K562 (cell line): ENCODE results near the gene STARD13. TPM values are rescaled to one million over a fixed set of nuclear protein-coding genes. Genes with fewer than 3 reads are reported as not detected.

Experiments used
- ATAC-seq: fragments of 200-7000 bp; cut with Tn5 transposase; 3 replicates; pipeline ENCODE4 v1.9.1; 2020; ENCODE audit warnings: moderate library complexity
- BruUV-seq: library from RNA; stranded (reverse); fragments of 400-500 nt; replicated peaks from 2 replicates; lab custom pipeline; 2021; lab: Mats Ljungman, UMichigan
- CTCF ChIA-PET: fragments of 300-600 bp; formaldehyde crosslinking; extraction: SDS; loops from one replicate; lab custom pipeline; 2021; ENCODE audit warnings: low intra/inter-chr PET ratio; lab: Yijun Ruan, JAX
- POLR2A ChIA-PET: fragments of 300-600, 350-650 bp; sonication (Branson Sonifier 250); formaldehyde crosslinking; extraction: SDS; loops from one replicate; lab custom pipeline; 2021; ENCODE audit warnings: antibody characterized with exemption, inconsistent platforms; lab: Yijun Ruan, JAX
- DNase-seq, 4 experiments: peaks; one replicate each; pipeline versions ENCODE4 v3.0.0 to v3.0.0-alpha.2; 2011 to 2018; ENCODE audit warnings: low spot score in 3 of 4, mixed read lengths in 3 of 4; ENCODE audit errors: extremely low read depth in 1 of 4
- FAIRE-seq: peaks from 2 replicates; lab custom pipeline; 2011; peaks lifted over from hg19 to GRCh38; lab: Jason Lieb, UNC
- H2AFZ ChIP-seq: 2 replicates; pipeline ENCODE4 v1.6.0; 2011; ENCODE audit warnings: low read depth, low read length, control low read depth, inconsistent platforms
- H3K27ac ChIP-seq: fragments of 200-600 bp; 3 replicates; pipeline ENCODE4 v1.8.0; 2011; ENCODE audit warnings: low read depth, mild to moderate bottlenecking, control low read depth, inconsistent platforms, low read length, moderate library complexity, mixed read lengths; ENCODE audit errors: extremely low read depth
- H3K27me3 ChIP-seq, 2 experiments: fragments of 300-600 bp in 1 of 2; 2 replicates in 1 of 2; 3 replicates in 1 of 2; pipeline versions ENCODE4 v1.6.0 to v1.8.0; 2011; ENCODE audit warnings: inconsistent platforms in 2 of 2, low read length in 2 of 2, mild to moderate bottlenecking in 1 of 2, mixed read lengths in 1 of 2, moderate library complexity in 1 of 2; ENCODE audit not compliant: control insufficient read depth in 2 of 2, insufficient read depth in 2 of 2
- H3K36me3 ChIP-seq: fragments of 300-600 bp; 3 replicates; pipeline ENCODE4 v1.8.0; 2011; ENCODE audit warnings: mild to moderate bottlenecking, low read length, inconsistent platforms; ENCODE audit not compliant: control insufficient read depth, insufficient read depth
- H3K4me1 ChIP-seq, 2 experiments: fragments of 200-600 bp in 1 of 2; replicated peaks in 1 of 2; 2 replicates in 1 of 2; 3 replicates in 1 of 2; pipeline versions ENCODE4 v1.5.1 to v1.8.0; 2011; ENCODE audit warnings: inconsistent platforms in 2 of 2, low read length in 2 of 2, mild to moderate bottlenecking in 1 of 2, mixed read lengths in 1 of 2, moderate library complexity in 1 of 2; ENCODE audit not compliant: control insufficient read depth in 2 of 2, insufficient read depth in 2 of 2
- H3K4me2 ChIP-seq: 2 replicates; pipeline ENCODE4 v1.6.1; 2011; ENCODE audit warnings: low read length, control low read depth, inconsistent platforms, mixed read lengths; ENCODE audit not compliant: insufficient read depth
- H3K4me3 ChIP-seq: fragments of 200-600 bp; sonication (generic), shearing (Covaris generic); 2 replicates; pipeline ENCODE4 v1.5.1; 2016; ENCODE audit warnings: control low read depth, inconsistent platforms
- H3K79me2 ChIP-seq: fragments of 200-600 bp; 3 replicates; pipeline ENCODE4 v1.8.0; 2011; ENCODE audit warnings: low read length, inconsistent platforms; ENCODE audit not compliant: control insufficient read depth, insufficient read depth
- H3K9ac ChIP-seq, 2 experiments: 2 replicates each; pipeline versions ENCODE4 v1.6.0 to v1.6.1; 2011; ENCODE audit warnings: low read depth in 2 of 2, low read length in 2 of 2, control low read depth in 1 of 2, inconsistent platforms in 1 of 2, mild to moderate bottlenecking in 1 of 2, mixed read lengths in 1 of 2; ENCODE audit not compliant: insufficient read depth in 1 of 2
- H3K9me1 ChIP-seq: one replicate; pipeline ENCODE4 v1.6.0; 2011; ENCODE audit warnings: inconsistent platforms, mild to moderate bottlenecking, low read length, moderate library complexity; ENCODE audit not compliant: control insufficient read depth, insufficient read depth
- H3K9me3 ChIP-seq: replicated peaks from 2 replicates; pipeline ENCODE4 v1.5.1; 2011; ENCODE audit warnings: low read depth, low read length, inconsistent platforms; ENCODE audit not compliant: control insufficient read depth, insufficient read depth
- H4K20me1 ChIP-seq: replicated peaks from 2 replicates; pipeline ENCODE4 v1.6.1; 2011; ENCODE audit warnings: low read length, inconsistent platforms, mixed read lengths; ENCODE audit not compliant: control insufficient read depth, insufficient read depth
- CBX2 ChIP-seq: fragments of 200-600 bp; sonication (generic); IDR thresholded peaks from one replicate; pipeline ENCODE4 v1.6.1; 2012; ENCODE audit warnings: mild to moderate bottlenecking, low read length, inconsistent platforms; ENCODE audit not compliant: insufficient read depth, poor library complexity, severe bottlenecking
- CCNT2 ChIP-seq: IDR thresholded peaks from 2 replicates; pipeline ENCODE4 v1.6.1; 2011; ENCODE audit warnings: borderline replicate concordance, low read depth, mild to moderate bottlenecking, moderate library complexity, mixed read lengths, low read length; ENCODE audit not compliant: insufficient read length; ENCODE audit errors: extremely low read depth
- HOXB6 ChIP-seq: fragments of 250-450 bp; sonication (Bioruptor Pico); IDR thresholded peaks from 2 replicates; pipeline ENCODE4 v1.5.1; 2022; ENCODE audit warnings: mild to moderate bottlenecking, borderline replicate concordance
- IFI16 ChIP-seq: fragments of 250-450 bp; sonication (Bioruptor Pico); IDR thresholded peaks from 2 replicates; pipeline ENCODE4 v2.1.2; 2022; ENCODE audit warnings: mild to moderate bottlenecking, inconsistent platforms
- JUNB ChIP-seq: fragments of 450-650 bp; formaldehyde crosslinking; conservative IDR thresholded peaks from 2 replicates; pipeline ENCODE4 v1.4.0; 2020; ENCODE audit warnings: mild to moderate bottlenecking
- MYC ChIP-seq, 2 experiments: fragments of 250-450 bp in 1 of 2; sonication (Bioruptor Pico) in 1 of 2; IDR thresholded peaks; 2 replicates each; pipeline versions ENCODE4 v1.5.1 to v1.6.1; 2012 to 2021; ENCODE audit warnings: low read depth in 2 of 2, borderline replicate concordance in 1 of 2, improper control_type of control experiment in 1 of 2, low read length in 1 of 2, mild to moderate bottlenecking in 1 of 2, moderate library complexity in 1 of 2
- NCOA6 ChIP-seq: fragments of 450-650 bp; IDR thresholded peaks from 2 replicates; pipeline ENCODE4 v1.6.1; 2017; ENCODE audit warnings: mild to moderate bottlenecking
- NRF1 ChIP-seq, 2 experiments: fragments of 450-650 bp; IDR thresholded peaks in 1 of 2; conservative IDR thresholded peaks in 1 of 2; 2 replicates each; pipeline ENCODE4 v1.6.1; 2014; ENCODE audit warnings: mild to moderate bottlenecking in 2 of 2
- POLR2AphosphoS2 ChIP-seq: IDR thresholded peaks from 2 replicates; pipeline ENCODE4 v1.6.1; 2012; ENCODE audit warnings: low read length, improper control_type of control experiment
- RBFOX2 ChIP-seq: fragments of 200-400 bp; formaldehyde crosslinking; IDR thresholded peaks from 2 replicates; pipeline ENCODE4 v1.6.1; 2017; ENCODE audit warnings: low read depth, mild to moderate bottlenecking, low read length, moderate library complexity
- RFX5 ChIP-seq: IDR thresholded peaks from 2 replicates; pipeline ENCODE4 v1.6.1; 2011; ENCODE audit warnings: low read depth, mild to moderate bottlenecking, improper control_type of control experiment, low read length
- SNIP1 ChIP-seq: fragments of 450-650 bp; IDR thresholded peaks from 2 replicates; pipeline ENCODE4 v1.7.1; 2017; ENCODE audit warnings: low read depth, mild to moderate bottlenecking
- ZKSCAN1 ChIP-seq: fragments of 150-350 bp; IDR thresholded peaks from 2 replicates; pipeline ENCODE4 v1.6.1; 2016; ENCODE audit warnings: low read depth, low read length
- ZNF41 ChIP-seq: fragments of 250-450 bp; sonication (Bioruptor Pico); conservative IDR thresholded peaks from 2 replicates; pipeline ENCODE4 v1.4.0; 2020; ENCODE audit warnings: mild to moderate bottlenecking
- WGBS: fragments of 100-300 bp; shearing (Covaris generic); methylation state at CpG from one replicate; pipeline ENCODE4 v1.1.6; 2016; ENCODE audit warnings: low coverage, mixed read lengths; ENCODE audit not compliant: insufficient coverage; ENCODE audit errors: missing lambda C conversion rate; 5-methylcytosine and 5-hydroxymethylcytosine counted together
- in situ Hi-C: fragments of 300-500 bp; cut with MboI; formaldehyde crosslinking; loops from 4 replicates; pipeline ENCODE4 v1.15.0; 2018; ENCODE audit warnings: inconsistent platforms, mixed read lengths
- intact Hi-C: fragments of 100-400 bp; cut with micrococcal nuclease; formaldehyde crosslinking; loops from 2 replicates; pipeline ENCODE4 v1.14.2; 2022
- polyA plus RNA-seq, 8 experiments: library from polyadenylated mRNA; depleted of rRNA in 4 of 8; stranded (reverse) in 5 of 8; unstranded in 3 of 8; fragments of >200 nt; fragmentation: Nextera tagmentation in 2 of 8; fragmentation: Illumina TruSeq in 1 of 8; extraction: Ambion mirVana in 2 of 8; extraction: Trizol in 1 of 8; gene quantifications; 2 replicates each; pipeline versions ENCODE4 v1.2.1 to v1.2.3, GENCODE V29; 2011 to 2014; ENCODE audit warnings: inconsistent platforms in 1 of 8, missing spikeins in 1 of 8
- total RNA-seq, 7 experiments: library from RNA; depleted of rRNA in 6 of 7; stranded (reverse); fragments of >200 nt in 6 of 7; fragmentation: Illumina TruSeq in 2 of 7; extraction: Trizol in 2 of 7; gene quantifications; 2 replicates each; pipeline versions ENCODE4 v1.2.1 to v1.2.3, GENCODE V29; 2011 to 2021; ENCODE audit warnings: low replicate concordance in 1 of 7
- TF ChIP-seq, protein P1 (sequence below): fragments of 450-650 bp; IDR thresholded peaks from 2 replicates; pipeline ENCODE4 v1.6.1; 2018; ENCODE audit not compliant: partially characterized antibody

Gene STARD13
- total and polyA plus RNA-seq, 9 of the 15 experiments (the other 6 are each of a cell fraction or from before 2014, with no cell fraction given) = 0.11 TPM; not detected in 8

DNA sequence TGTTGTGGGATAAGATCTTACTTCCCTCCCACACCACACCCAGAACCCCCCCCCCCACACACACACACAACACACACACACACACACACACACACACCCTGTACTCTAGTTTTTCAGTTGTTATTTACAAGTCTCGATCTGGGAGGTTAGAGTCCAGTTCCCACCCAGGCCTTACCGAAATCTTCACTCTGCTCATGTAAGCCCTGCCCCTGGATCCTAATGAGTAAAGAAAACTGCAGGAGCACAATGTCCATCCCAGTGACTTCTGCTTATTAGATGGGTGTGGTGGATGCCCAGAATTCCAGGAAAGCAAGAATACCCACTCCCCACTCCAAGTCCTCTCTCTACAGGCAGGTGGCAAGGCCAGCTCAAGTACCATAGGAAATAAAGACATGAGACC is 23.0 kb downstream of the STARD13 start:
- POLR2A ChIA-PET = no interaction called here
- H3K4me1 ChIP-seq = no peaks in the 10 kb centered on the region
- no peak for TF ChIP-seq RFX5
- no peak for TF ChIP-seq IFI16 (CRISPR knock-in tag)
- TF ChIP-seq HOXB6 (CRISPR knock-in tag) = no peak
- TF ChIP-seq JUNB (CRISPR knock-in tag) = no peak
- TF ChIP-seq RBFOX2 = no peak
- TF ChIP-seq, protein P1, sequence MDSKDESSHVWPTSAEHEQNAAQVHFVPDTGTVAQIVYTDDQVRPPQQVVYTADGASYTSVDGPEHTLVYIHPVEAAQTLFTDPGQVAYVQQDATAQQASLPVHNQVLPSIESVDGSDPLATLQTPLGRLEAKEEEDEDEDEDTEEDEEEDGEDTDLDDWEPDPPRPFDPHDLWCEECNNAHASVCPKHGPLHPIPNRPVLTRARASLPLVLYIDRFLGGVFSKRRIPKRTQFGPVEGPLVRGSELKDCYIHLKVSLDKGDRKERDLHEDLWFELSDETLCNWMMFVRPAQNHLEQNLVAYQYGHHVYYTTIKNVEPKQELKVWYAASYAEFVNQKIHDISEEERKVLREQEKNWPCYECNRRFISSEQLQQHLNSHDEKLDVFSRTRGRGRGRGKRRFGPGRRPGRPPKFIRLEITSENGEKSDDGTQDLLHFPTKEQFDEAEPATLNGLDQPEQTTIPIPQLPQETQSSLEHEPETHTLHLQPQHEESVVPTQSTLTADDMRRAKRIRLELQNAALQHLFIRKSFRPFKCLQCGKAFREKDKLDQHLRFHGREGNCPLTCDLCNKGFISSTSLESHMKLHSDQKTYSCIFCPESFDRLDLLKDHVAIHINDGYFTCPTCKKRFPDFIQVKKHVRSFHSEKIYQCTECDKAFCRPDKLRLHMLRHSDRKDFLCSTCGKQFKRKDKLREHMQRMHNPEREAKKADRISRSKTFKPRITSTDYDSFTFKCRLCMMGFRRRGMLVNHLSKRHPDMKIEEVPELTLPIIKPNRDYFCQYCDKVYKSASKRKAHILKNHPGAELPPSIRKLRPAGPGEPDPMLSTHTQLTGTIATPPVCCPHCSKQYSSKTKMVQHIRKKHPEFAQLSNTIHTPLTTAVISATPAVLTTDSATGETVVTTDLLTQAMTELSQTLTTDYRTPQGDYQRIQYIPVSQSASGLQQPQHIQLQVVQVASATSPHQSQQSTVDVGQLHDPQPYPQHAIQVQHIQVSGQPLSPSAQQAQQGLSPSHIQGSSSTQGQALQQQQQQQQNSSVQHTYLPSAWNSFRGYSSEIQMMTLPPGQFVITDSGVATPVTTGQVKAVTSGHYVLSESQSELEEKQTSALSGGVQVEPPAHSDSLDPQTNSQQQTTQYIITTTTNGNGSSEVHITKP = no peak
- no peak for TF ChIP-seq NCOA6
- no peak for TF ChIP-seq CBX2
- TF ChIP-seq ZNF41 (CRISPR knock-in tag) = no peak
- no peak for TF ChIP-seq NRF1 (conservative IDR thresholded peaks at IDR 0.05 in 1 of 2, IDR thresholded peaks at IDR 0.05 in 1 of 2)
- no peak for TF ChIP-seq CCNT2
- no peak for TF ChIP-seq SNIP1
- TF ChIP-seq POLR2AphosphoS2 = no peak
- no peak for TF ChIP-seq ZKSCAN1
- TF ChIP-seq MYC (IDR thresholded peaks at IDR 0.05; ENCODE audit: low read depth, low read length) = no peak
- no peak for TF ChIP-seq MYC (CRISPR knock-in tag; IDR thresholded peaks at IDR 0.05; ENCODE audit: borderline replicate concordance, low read depth)
- no peak overlapping the region for H3K4me3 ChIP-seq
- WGBS = 13% methylated on average over 1 of the region's 2 CpGs
- no peaks in the 10 kb centered on the region for H3K9me3 ChIP-seq
- H3K4me2 ChIP-seq = no peak overlapping the region
- ATAC-seq (no peak), DNase-seq (no peak), FAIRE-seq (no peak)
- H4K20me1 ChIP-seq = no peaks in the 10 kb centered on the region
- no peaks in the 10 kb centered on the region for H3K79me2 ChIP-seq
- no peaks in the 10 kb centered on the region for H3K36me3 ChIP-seq
- H2AFZ ChIP-seq = no peak overlapping the region
- BruUV-seq = no TSS peak
- intact Hi-C loops = no loop called here
- in situ Hi-C loops = no loop called here
- H3K9me1 ChIP-seq = no peaks in the 10 kb centered on the region
- CTCF ChIA-PET = no interaction called here
- H3K9ac ChIP-seq = no peak overlapping the region
- no peaks in the 10 kb centered on the region; a peak in 1 of 5 replicates for H3K27me3 ChIP-seq
- no peak overlapping the region for H3K27ac ChIP-seq
